SW 1271 (cell line): ENCODE measurements around the gene IL19.
"Not testable (repeated sequence)": the region's sequence is repeated elsewhere in the genome, so short reads cannot be mapped to it uniquely, and the experiment has no call there.

ENCODE experiments used
- DNase-seq, 2 experiments: peaks; one replicate each; lab custom pipeline; 2025; lab: John Stamatoyannopoulos, UW

IL19 gene

GRCh38 chr1:206833106-206833680 is 62.6 kb downstream of the IL19 start:
- DNase-seq = no peak

- no peak for DNase-seq
These were observed 63.2 kb downstream of the IL19 start for GRCh38 chr1:206833801-206834200.

- no peak for DNase-seq
These were observed 63.6 kb downstream of the IL19 start for GRCh38 chr1:206834217-206834616.

GRCh38 chr1:206834711-206835110 is 64.1 kb downstream of the IL19 start:
- DNase-seq = no peak

DNA sequence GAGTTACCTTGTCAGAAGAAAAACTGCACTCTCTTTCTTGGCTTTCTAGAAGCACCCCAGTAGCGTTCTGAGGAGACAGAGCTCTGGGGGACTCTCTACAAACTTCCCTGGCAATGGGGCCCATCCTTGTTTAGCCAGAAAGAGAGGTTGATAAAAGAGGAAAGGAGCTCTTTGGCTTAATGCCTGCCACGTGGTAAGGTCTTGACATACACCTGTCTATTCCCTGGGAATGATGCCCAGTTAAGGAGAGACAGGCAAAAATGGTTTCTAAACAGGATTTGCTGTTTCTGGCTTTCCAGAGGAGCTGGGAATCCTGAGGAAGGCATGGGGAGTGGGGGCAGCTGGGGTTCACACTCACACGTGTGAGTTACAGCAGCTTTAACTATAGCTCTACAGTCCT is 64.6 kb downstream of the IL19 start:
- DNase-seq = no peak

GRCh38 chr1:206836111-206836510 is 65.5 kb downstream of the IL19 start:
- no peak for DNase-seq

DNA sequence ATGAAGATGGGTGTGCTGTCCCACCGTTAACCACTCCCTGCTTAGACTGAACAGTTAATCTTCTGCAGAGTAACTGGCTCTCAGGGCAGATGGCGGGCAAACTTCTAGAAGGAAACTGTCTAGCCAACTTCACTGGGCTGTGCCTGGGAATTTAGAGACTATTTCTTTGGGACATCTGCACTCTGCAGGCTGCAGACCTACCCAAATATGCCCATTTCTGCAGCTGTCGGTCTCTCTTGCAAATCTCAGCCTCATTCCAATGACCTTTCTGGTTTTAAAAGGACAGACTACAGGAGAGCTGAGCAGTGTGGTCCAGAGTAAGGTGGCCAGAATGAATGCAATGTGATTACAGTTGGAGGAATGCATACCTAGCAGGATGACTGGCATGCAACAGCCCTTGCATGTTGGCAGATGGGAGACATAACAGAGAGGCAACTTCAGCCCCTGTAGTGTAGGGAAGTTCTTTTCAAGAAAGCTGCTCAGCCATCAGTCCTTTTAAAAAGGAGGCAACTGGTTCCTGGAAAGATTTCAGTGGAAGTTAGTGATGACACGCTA is 68.5 kb downstream of the IL19 start:
- DNase-seq = no peak

GRCh38 chr1:206839857-206840256 is 69.3 kb downstream of the IL19 start:
- no peak for DNase-seq

DNA sequence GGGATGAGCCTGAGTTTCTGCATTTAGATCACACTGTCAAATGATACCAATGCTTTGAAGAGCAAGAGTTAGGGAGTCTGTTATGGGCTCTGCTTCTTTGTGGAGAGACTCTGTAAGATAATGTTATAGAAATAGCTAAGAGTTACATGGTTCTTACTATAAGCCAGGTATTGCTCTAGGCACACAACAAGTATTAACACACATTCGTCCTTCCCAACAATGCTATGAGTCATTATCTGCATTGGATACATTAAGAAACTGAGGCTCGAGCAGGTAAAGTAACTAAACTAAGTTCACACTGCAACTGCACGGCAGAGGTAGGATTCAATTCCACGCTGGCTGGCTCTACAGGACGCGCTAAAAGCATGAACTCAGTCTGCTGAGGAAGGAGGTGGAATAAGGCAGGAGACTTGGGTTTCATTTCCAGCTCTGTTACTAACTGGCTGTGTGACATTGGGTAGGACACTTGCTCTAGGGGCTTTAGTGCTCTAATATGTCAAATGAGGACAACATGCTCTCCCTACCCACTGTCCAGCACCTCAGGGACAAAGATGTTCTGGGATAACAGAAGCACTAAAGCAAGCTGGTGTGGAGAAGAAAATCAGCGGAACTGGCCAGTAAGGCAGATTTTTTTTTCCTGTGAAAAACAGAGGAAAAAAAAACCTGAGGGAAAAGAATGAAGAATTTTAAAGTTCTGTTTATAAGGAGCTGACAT is 71.2 kb downstream of the IL19 start:
- no peak for DNase-seq

GRCh38 chr1:206842854-206843253 is 72.3 kb downstream of the IL19 start:
- DNase-seq = no peak

DNA sequence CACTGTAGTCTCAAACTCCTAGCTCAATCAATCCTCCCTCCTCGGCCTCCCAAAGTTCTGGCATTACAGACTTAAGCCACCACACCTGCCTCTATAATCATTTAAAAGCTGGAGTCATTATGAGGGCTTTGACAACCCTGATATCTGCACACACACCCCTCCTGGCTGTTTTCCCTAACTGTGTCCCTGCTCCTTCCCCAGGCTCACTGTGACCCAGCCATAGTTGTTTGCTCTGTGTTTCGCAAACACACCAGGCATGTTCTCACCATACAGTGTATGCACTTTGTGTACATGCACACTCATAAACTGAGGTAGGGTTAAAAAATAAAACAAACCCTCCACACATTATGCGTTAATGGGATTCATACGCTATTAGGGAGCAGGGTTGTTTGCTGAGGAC is 73.1 kb downstream of the IL19 start:
- no peak for DNase-seq

DNA sequence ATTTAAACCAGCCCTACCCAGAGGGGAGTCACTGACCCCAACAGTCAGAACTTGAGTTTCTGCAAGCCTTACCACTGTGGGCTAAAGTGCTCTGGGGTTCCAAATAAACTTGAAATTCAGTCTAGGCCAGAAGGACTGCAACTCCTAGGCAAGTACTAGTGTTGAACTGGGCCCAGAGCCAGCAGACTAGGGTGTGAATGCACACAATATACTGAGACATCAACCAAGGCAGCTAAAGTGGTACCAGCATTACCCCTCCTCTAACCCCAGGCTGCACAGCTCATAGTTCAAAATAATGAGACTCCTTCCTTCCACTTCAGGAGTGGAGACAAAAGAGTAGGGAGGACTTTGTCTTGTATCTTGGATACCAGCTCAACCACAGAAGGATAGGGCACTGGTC is 75.9 kb downstream of the IL19 start:
- DNase-seq = no peak

GRCh38 chr1:206847337-206847834 is 76.8 kb downstream of the IL19 start:
- no peak for DNase-seq

- DNase-seq = no peak
These were observed 77.4 kb downstream of the IL19 start for GRCh38 chr1:206847946-206848345.

GRCh38 chr1:206850401-206850800 is 79.8 kb downstream of the IL19 start:
- no peak for DNase-seq

DNA sequence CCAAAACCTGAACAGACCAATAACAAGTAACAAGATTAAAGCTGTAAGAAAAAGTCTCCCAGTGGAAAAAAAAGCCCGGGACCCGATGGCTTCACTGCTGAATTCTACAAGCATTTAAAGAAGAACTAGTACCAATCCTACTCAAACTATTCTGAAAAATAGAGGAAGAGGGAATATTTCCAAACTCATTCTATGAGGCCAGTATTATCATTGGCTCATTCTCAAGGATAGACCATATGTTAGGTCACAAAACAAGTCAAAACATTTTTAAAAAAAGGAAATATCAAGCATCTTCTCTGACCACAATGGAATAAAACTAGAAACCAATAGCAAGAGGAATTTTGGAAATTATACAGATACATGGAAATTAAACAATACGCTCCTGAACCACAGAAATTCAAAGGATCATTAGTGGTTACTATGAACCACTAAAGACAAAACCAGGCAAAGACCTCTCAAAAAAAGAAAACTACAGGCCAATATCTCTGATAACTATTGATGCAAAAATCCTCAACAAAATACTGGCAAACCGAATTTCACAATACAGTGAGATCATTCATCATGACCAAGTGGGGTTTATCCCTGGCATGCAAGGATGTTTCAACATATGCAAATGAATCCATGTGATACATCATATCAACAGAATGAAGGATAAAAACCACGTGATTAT is 80.9 kb downstream of the IL19 start:
- no peak for DNase-seq

- not testable (repeated sequence) for DNase-seq
These were observed 82.1 kb downstream of the IL19 start for GRCh38 chr1:206852662-206853061.

DNA sequence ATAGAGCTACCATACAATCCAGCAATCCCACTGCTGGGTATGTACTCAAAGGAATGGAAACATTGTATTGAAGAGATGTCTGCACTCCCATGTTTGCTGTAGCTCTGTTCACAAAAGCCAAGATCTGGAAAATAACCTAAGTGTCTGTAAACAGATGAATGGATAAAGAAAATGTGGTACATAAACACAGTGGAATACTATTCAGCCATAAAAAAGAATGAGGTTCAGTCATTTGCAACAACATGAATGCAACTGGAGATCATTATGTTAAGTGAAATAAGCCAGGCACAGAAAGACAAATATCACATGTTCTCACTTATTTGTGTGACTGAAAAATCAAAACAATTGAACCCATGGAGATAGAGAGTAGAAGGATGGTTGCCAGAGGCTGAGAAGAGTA is 83.1 kb downstream of the IL19 start:
- DNase-seq = not testable (repeated sequence)

- DNase-seq = no peak
These were observed 84.0 kb downstream of the IL19 start for GRCh38 chr1:206854401-206855129.

- no peak for DNase-seq
These were observed 85.3 kb downstream of the IL19 start for GRCh38 chr1:206855859-206856258.

GRCh38 chr1:206856674-206857464 is 86.3 kb downstream of the IL19 start:
- DNase-seq = no peak
